Measurements from ENCODE around the gene TNRC18.

TNRC18 gene

DNA sequence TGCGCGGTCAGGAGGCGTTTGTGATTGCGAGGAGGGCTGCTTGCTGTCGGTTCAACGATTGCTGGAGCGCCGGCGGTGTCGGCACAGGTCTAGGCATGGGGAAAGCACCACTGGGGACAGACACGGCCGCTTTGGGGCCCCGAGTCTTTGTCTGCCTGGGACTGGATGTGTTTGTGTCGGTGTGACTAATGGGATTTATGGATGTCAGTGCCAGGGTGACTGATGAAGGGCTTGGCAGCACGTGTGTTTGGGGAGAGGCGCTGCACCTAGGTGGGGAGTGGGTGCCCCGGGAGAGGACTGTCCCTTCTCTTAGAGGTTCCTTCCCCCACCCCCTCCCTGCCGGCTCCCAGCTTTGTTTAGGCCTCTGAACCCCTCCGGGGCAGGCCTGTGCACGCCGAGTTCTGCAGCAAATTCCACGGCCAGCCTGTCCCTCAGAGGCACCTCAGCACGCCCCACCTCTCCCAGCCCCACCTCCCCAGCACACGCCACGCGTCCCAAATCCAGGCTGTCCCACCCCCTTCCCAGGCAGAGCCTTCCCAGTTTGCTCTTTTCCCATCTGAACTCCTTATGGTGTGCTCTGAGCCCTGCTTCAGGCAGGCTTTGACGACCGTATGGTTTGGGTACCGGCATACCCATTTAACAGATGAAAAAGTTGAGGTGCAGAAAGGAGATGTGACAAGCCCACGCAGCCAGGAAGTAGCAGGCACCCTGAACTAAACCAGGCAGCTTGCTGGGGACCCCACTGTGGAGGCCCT lies 6.4 kb upstream of the TNRC18 start (continued):
- TF ChIP-seq HIC1 (tag by site-specific recombination; IDR thresholded peaks at IDR 0.05) (no peak), ZNF214 (tag by site-specific recombination; IDR thresholded peaks at IDR 0.05; ENCODE audit: borderline replicate concordance) (no peak), ZNF610 (tag by site-specific recombination; IDR thresholded peaks at IDR 0.05; ENCODE audit: borderline replicate concordance) (no peak), WT1 (tag by site-specific recombination; IDR thresholded peaks at IDR 0.05) (peak; percentile 60; the same call in 1 of the 2 replicates), GLI2 (tag by site-specific recombination; IDR thresholded peaks at IDR 0.05; ENCODE audit: borderline replicate concordance, low read depth) (no peak), ZNF341 (tag by site-specific recombination; IDR thresholded peaks at IDR 0.05; ENCODE audit: low read depth) (no peak), ZNF488 (tag by site-specific recombination; IDR thresholded peaks at IDR 0.05) (no peak), ZEB2 (tag by site-specific recombination; IDR thresholded peaks at IDR 0.05) (no peak), ZSCAN23 (tag by site-specific recombination; IDR thresholded peaks at IDR 0.05) (no peak), ZNF366 (tag by site-specific recombination; conservative IDR thresholded peaks at IDR 0.05) (no peak), ZSCAN30 (tag by site-specific recombination; IDR thresholded peaks at IDR 0.05) (no peak), ZNF510 (tag by site-specific recombination; IDR thresholded peaks at IDR 0.05; ENCODE audit: insufficient replicate concordance) (no peak), ZNF514 (tag by site-specific recombination; IDR thresholded peaks at IDR 0.05) (no peak), ZNF654 (tag by site-specific recombination; IDR thresholded peaks at IDR 0.05; ENCODE audit: low read depth) (no peak), ZNF677 (tag by site-specific recombination; IDR thresholded peaks at IDR 0.05) (no peak), ZIC2 (tag by site-specific recombination; IDR thresholded peaks at IDR 0.05) (no peak), GFI1B (tag by site-specific recombination; IDR thresholded peaks at IDR 0.05) (no peak), ZNF626 (tag by site-specific recombination; IDR thresholded peaks at IDR 0.05) (no peak), ZNF248 (tag by site-specific recombination; IDR thresholded peaks at IDR 0.05) (no peak), ZBTB7A (tag by site-specific recombination; IDR thresholded peaks at IDR 0.05; ENCODE audit: low read depth) (no peak), ZNF518A (tag by site-specific recombination; conservative IDR thresholded peaks at IDR 0.05; ENCODE audit: low read depth) (no peak), ZNF114 (tag by site-specific recombination; IDR thresholded peaks at IDR 0.05) (no peak), YY1 (tag by site-specific recombination; IDR thresholded peaks at IDR 0.05) (no peak)
- TF ChIP-seq, protein P1, sequence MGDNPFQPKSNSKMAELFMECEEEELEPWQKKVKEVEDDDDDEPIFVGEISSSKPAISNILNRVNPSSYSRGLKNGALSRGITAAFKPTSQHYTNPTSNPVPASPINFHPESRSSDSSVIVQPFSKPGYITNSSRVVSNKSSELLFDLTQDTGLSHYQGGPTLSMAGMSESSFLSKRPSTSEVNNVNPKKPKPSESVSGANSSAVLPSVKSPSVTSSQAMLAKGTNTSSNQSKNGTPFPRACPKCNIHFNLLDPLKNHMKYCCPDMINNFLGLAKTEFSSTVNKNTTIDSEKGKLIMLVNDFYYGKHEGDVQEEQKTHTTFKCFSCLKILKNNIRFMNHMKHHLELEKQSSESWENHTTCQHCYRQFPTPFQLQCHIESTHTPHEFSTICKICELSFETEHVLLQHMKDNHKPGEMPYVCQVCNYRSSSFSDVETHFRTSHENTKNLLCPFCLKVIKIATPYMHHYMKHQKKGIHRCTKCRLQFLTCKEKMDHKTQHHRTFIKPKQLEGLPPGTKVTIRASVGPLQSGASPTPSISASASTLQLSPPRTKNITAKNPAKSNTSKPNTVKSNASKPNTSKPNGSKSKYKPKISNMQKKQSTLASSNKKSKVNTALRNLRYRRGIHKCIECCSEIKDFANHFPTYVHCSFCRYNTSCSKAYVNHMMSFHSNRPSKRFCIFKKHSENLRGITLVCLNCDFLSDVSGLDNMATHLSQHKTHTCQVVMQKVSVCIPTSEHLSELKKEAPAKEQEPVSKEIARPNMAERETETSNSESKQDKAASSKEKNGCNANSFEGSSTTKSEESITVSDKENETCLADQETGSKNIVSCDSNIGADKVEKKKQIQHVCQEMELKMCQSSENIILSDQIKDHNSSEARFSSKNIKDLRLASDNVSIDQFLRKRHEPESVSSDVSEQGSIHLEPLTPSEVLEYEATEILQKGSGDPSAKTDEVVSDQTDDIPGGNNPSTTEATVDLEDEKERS (tag by site-specific recombination; IDR thresholded peaks at IDR 0.05): no peak
- TF ChIP-seq, protein P2, sequence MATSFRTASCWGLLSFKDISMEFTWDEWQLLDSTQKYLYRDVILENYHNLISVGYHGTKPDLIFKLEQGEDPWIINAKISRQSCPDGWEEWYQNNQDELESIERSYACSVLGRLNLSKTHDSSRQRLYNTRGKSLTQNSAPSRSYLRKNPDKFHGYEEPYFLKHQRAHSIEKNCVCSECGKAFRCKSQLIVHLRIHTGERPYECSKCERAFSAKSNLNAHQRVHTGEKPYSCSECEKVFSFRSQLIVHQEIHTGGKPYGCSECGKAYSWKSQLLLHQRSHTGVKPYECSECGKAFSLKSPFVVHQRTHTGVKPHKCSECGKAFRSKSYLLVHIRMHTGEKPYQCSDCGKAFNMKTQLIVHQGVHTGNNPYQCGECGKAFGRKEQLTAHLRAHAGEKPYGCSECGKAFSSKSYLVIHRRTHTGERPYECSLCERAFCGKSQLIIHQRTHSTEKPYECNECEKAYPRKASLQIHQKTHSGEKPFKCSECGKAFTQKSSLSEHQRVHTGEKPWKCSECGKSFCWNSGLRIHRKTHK (tag by site-specific recombination; IDR thresholded peaks at IDR 0.05): no peak
- TF ChIP-seq, protein P3, sequence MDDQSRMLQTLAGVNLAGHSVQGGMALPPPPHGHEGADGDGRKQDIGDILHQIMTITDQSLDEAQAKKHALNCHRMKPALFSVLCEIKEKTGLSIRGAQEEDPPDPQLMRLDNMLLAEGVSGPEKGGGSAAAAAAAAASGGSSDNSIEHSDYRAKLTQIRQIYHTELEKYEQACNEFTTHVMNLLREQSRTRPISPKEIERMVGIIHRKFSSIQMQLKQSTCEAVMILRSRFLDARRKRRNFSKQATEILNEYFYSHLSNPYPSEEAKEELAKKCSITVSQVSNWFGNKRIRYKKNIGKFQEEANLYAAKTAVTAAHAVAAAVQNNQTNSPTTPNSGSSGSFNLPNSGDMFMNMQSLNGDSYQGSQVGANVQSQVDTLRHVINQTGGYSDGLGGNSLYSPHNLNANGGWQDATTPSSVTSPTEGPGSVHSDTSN (CRISPR knock-in tag; IDR thresholded peaks at IDR 0.05): 0 out of 2 replicates have a peak, but pooled peaks have one; percentile 14

Measured in HEK293 (cell line).